Right atrium auricular region (tissue), 2 donors: ENCODE results near the gene TIMM23. TPM values are rescaled to one million over a fixed set of nuclear protein-coding genes. Genes with fewer than 3 reads are reported as not detected.
"Not testable (repeated sequence)": the region's sequence is repeated elsewhere in the genome, so short reads cannot be mapped to it uniquely, and the experiment has no call there.

Experiments
- DNase-seq: peaks from one replicate; pipeline ENCODE4 v3.0.0-alpha.2; 2019; ENCODE audit warnings: low spot score
- H3K27ac ChIP-seq, 2 donors: fragments of 200-600 bp; sonication (generic); 1 replicate in 1 of 2; 2 replicates in 1 of 2; pipeline ENCODE4 v1.5.1; 2016 to 2019
- H3K27me3 ChIP-seq, 2 donors: fragments of 200-600 bp; sonication (generic); one replicate each; pipeline versions ENCODE4 v1.5.1 to v1.6.0; 2017 to 2019
- H3K36me3 ChIP-seq: fragments of 200-600 bp; sonication (generic); one replicate; pipeline ENCODE4 v1.5.1; 2016
- H3K4me1 ChIP-seq, 2 donors: fragments of 200-600 bp; sonication (generic); one replicate each; pipeline versions ENCODE4 v1.5.1 to v1.6.0; 2017 to 2019
- H3K4me3 ChIP-seq, 2 donors: fragments of 200-600 bp; sonication (generic); 1 replicate in 1 of 2; 2 replicates in 1 of 2; pipeline ENCODE4 v1.5.1; 2017 to 2019; ENCODE audit warnings: mild to moderate bottlenecking in 1 of 2, moderate library complexity in 1 of 2
- H3K9me3 ChIP-seq, 2 donors: fragments of 200-600 bp; sonication (generic); one replicate each; pipeline ENCODE4 v1.5.1; 2019
- total RNA-seq, 2 donors: library from RNA; depleted of rRNA; stranded (reverse); fragments of >200 nt; gene quantifications; one replicate each; pipeline ENCODE4 v1.1.0, GENCODE V29; 2016
- TF ChIP-seq, protein P1 (sequence below), 2 donors: fragments of 200-600 bp; sonication (generic); IDR thresholded peaks; one replicate each; pipeline ENCODE4 v1.5.1; 2019; ENCODE audit warnings: antibody characterized with exemption in 2 of 2

TIMM23 gene
- total RNA-seq, 2 donors from 2014 or later = 67.6 to 88.8 TPM

DNA sequence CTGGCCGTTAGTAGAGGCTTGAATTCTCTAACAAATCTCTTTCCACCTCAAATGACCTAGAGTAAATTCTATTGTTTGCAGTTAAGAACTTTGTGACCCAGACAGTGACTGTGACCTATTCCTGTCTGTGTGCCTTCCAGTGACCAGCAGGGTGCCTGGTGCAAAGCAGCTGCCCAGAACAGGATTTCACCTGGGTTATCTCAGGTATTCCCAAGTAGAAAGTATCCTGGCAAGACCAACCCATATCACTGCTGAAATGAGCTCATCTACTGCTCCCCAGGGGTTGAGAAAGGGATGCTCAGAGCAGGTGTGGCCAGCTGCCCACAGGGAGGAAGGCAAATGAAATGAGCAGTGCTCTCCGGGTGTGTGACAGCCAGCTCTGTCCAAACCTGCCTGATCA is 75.9 kb downstream of the TIMM23 start:
- Histone ChIP-seq H3K27me3 (no peaks in the 10 kb centered on the region), H3K27ac (no peak overlapping the region), H3K9me3 (no peaks in the 10 kb centered on the region), H3K4me3 (no peak overlapping the region), H3K4me1 (no peaks in the 10 kb centered on the region), H3K36me3 (no peaks in the 10 kb centered on the region)
- TF ChIP-seq, protein P1, sequence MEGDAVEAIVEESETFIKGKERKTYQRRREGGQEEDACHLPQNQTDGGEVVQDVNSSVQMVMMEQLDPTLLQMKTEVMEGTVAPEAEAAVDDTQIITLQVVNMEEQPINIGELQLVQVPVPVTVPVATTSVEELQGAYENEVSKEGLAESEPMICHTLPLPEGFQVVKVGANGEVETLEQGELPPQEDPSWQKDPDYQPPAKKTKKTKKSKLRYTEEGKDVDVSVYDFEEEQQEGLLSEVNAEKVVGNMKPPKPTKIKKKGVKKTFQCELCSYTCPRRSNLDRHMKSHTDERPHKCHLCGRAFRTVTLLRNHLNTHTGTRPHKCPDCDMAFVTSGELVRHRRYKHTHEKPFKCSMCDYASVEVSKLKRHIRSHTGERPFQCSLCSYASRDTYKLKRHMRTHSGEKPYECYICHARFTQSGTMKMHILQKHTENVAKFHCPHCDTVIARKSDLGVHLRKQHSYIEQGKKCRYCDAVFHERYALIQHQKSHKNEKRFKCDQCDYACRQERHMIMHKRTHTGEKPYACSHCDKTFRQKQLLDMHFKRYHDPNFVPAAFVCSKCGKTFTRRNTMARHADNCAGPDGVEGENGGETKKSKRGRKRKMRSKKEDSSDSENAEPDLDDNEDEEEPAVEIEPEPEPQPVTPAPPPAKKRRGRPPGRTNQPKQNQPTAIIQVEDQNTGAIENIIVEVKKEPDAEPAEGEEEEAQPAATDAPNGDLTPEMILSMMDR (IDR thresholded peaks at IDR 0.05) = no peak
- DNase-seq = no peak

DNA sequence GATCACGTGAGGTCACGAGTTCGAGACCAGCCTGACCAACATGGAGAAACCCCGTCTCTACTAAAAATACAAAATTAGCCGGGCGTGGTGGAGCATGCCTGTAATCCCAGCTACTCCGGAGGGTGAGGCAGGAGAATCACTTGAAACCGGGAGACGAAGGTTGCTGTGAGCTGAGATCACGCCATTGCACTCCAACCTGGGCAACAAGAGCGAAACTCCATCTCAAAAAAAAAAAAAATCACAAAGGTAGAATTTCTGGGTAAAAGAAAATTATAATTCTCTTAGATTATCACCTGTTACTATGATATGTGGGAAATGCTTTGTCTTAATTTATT is 77.2 kb downstream of the TIMM23 start:
- H3K36me3 ChIP-seq, H3K4me3 ChIP-seq, H3K27ac ChIP-seq, DNase-seq, H3K4me1 ChIP-seq, H3K27me3 ChIP-seq, H3K9me3 ChIP-seq: not testable (repeated sequence)

DNA sequence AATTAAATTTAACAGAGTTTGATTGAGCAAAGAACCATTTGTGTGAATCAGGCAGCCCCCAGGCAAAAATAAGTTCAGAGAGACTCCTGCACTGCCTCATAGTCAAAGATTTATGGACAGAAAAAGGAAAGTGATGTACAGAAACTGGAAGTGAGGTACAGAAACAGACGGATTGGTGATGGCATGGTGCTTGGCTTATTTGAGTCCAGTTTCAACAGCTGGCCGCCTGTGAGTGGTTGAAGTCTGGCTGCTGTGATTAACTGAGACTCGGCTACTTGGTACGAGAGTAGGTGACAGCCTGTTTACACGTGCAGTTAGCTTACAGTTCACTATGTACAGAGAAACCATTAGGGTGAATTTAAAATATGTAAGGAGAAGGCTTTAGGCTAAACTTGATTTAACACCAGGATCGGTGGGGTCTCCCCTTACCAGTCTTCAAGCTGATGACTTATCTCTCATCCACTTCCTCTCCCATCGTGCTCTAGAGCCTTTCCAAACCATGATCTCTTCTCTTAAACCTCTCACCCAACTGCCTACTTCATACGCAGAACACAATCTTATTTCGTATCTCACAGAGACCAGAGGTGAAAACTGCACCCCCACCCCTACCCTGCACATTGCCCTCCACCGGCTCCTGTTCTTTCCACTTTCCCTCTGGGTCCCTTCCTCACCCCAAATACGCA is 78.8 kb downstream of the TIMM23 start:
- DNase-seq = no peak
- Histone ChIP-seq H3K9me3 (no peaks in the 10 kb centered on the region), H3K27me3 (no peaks in the 10 kb centered on the region), H3K36me3 (no peaks in the 10 kb centered on the region), H3K4me1 (no peaks in the 10 kb centered on the region), H3K27ac (no peak overlapping the region), H3K4me3 (no peak overlapping the region)
- TF ChIP-seq, protein P1 (IDR thresholded peaks at IDR 0.05) = no peak

DNA sequence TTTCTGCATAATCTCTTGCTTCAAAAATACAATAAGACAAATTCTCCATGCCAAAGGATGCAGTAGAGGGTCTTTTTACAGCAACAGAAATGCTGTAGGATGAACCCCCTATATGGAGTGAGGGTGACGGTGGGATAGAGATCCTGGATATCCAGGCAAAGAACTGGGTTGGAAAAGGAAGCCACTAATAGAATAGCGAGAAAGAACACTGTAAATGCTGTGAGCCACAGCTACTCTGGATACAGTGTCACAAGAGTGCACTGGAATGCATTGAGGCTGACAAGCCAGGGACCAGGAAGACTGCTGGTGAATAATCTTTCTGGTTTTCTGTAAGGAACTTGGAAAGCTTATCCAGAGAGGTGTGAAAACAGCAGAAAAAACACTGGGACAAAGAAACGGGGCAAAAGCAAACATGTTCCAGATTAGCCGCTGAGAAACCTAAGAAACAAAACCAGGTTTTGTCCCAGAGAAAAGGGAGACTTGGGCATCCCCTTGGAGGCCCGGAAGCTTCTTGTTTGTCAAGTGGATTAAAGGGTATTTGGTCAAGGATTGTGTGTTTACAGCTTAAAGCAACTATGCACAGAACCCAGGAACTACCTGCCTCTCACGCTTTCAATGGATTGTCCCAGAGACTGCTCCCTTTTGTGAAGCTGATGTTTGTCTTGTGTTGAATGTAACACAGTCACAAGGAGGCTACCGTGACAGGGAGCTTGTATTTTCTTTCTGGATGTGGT is 79.9 kb downstream of the TIMM23 start:
- Histone ChIP-seq H3K4me1 (no peaks in the 10 kb centered on the region), H3K27me3 (no peaks in the 10 kb centered on the region), H3K27ac (no peak overlapping the region), H3K36me3 (no peaks in the 10 kb centered on the region), H3K9me3 (peaks cover under 1 to 3% of the 10 kb centered on the region in 2 donors), H3K4me3 (no peak overlapping the region)
- no peak for DNase-seq
- TF ChIP-seq, protein P1 (IDR thresholded peaks at IDR 0.05) = no peak

DNA sequence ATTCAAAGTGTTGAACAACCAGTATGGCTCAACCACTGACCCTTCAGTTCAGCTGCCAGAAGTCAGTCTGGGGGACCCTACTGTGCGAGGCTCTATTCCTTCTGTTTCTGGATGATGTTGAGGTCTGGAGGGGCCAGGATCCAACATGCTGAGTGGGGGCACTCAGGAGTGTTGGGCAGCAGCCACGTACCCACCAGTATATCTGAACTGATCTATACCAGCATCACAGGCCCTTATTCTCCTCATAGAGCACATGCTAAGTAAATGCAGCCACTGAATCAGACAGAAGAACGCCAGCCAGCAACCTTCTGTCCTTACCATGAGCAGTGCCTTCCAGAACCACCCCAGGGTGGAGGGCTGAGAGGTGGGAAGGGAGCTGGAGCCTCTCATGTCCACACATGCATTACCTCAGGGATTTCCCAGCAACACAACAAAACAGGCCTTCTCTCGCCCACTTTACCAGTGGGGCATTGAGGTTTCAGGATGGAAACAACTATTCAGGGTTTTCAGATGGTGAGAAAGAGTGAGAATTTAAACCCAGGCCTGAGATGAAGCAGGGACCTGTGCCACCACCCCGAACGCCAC is 80.6 kb downstream of the TIMM23 start:
- Histone ChIP-seq H3K27me3 (no peaks in the 10 kb centered on the region), H3K36me3 (no peaks in the 10 kb centered on the region), H3K9me3 (peaks cover 5% of the 10 kb centered on the region in 2 donors), H3K27ac (no peak overlapping the region), H3K4me3 (no peak overlapping the region), H3K4me1 (no peaks in the 10 kb centered on the region)
- TF ChIP-seq, protein P1 (IDR thresholded peaks at IDR 0.05) = no peak
- DNase-seq = no peak

Other genes starting within 250 kb of the TIMM23 start
- 10 to 100 TPM; 22.5 to 39.0 TPM for gene WASHC2C, start 245.2 kb upstream of the TIMM23 start, total RNA-seq
- 1 to 10 TPM; 3.4 to 7.2 TPM for gene AGAP4, start 125.0 kb upstream of the TIMM23 start, total RNA-seq
- gene NCOA4, start 58.1 kb downstream of the TIMM23 start, total RNA-seq = 100 to 1,000 TPM; 155 to 259 TPM
- not detected for gene MSMB, start 73.8 kb downstream of the TIMM23 start, total RNA-seq